Vagina (tissue), 2 donors: ENCODE measurements around the gene DBX2.

Experiments used
- POLR2A ChIP-seq, 2 donors: fragments of 450-650 bp; IDR thresholded peaks; one replicate each; pipeline ENCODE4 v1.6.1; 2017; ENCODE audit warnings: antibody characterized with exemption in 2 of 2, mild to moderate bottlenecking in 2 of 2, moderate library complexity in 2 of 2
- POLR2AphosphoS5 ChIP-seq, 2 donors: sonication (generic); formaldehyde crosslinking; IDR thresholded peaks; one replicate each; pipeline ENCODE4 v1.9.0; 2017; ENCODE audit warnings: antibody characterized with exemption in 2 of 2, mild to moderate bottlenecking in 2 of 2, low read depth in 1 of 2; ENCODE audit not compliant: insufficient read depth in 1 of 2
- TF ChIP-seq, protein P1 (sequence below), 3 experiments: fragments of 450-650 bp in 2 of 3; fragments of 200-600 bp in 1 of 3; sonication (generic) in 1 of 3; IDR thresholded peaks; one replicate each; pipeline ENCODE4 v1.5.1; 2017 to 2019; ENCODE audit warnings: antibody characterized with exemption in 3 of 3, mild to moderate bottlenecking in 2 of 3, moderate library complexity in 2 of 3

GRCh38 chr12:45088608-45089007, 37.7 kb upstream of the DBX2 start:
- TF ChIP-seq, protein P1, sequence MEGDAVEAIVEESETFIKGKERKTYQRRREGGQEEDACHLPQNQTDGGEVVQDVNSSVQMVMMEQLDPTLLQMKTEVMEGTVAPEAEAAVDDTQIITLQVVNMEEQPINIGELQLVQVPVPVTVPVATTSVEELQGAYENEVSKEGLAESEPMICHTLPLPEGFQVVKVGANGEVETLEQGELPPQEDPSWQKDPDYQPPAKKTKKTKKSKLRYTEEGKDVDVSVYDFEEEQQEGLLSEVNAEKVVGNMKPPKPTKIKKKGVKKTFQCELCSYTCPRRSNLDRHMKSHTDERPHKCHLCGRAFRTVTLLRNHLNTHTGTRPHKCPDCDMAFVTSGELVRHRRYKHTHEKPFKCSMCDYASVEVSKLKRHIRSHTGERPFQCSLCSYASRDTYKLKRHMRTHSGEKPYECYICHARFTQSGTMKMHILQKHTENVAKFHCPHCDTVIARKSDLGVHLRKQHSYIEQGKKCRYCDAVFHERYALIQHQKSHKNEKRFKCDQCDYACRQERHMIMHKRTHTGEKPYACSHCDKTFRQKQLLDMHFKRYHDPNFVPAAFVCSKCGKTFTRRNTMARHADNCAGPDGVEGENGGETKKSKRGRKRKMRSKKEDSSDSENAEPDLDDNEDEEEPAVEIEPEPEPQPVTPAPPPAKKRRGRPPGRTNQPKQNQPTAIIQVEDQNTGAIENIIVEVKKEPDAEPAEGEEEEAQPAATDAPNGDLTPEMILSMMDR (IDR thresholded peaks at IDR 0.05), result no peak
- TF ChIP-seq POLR2A (IDR thresholded peaks at IDR 0.05) (no peak), POLR2AphosphoS5 (IDR thresholded peaks at IDR 0.05; ENCODE audit: insufficient read depth in 1 of 2, low read depth in 1 of 2) (no peak)
